ENCODE data around the gene PXDC1. TPM values are rescaled to one million over a fixed set of nuclear protein-coding genes. Genes with fewer than 3 reads are reported as not detected.
"Not testable (repeated sequence)": the region's sequence is repeated elsewhere in the genome, so short reads cannot be mapped to it uniquely, and the experiment has no call there.

PXDC1 gene
- total RNA-seq, 1 donor from 2014 or later = 25.0 TPM

DNA sequence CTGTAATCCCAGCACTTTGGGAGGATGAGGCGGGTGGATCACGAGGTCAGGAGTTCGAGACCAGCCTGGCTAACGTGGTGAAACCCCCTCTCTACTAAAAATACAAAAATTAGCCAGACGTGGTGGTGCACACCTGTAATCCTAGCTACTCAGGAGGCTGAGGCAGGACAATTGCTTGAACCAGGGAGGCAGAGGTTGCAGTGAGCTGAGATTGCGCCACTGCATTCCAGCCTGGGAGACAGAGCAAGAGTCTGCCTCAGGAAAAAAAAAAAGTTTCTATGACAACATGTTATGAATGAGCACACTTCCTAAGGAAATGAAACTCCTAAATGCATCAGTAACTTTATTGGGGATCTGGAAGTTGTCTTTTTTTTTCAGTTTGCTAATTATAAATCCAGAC is 16.0 kb upstream of the PXDC1 start:
- intact Hi-C loops (cut with micrococcal nuclease); DNase-seq: not testable (repeated sequence)

DNA sequence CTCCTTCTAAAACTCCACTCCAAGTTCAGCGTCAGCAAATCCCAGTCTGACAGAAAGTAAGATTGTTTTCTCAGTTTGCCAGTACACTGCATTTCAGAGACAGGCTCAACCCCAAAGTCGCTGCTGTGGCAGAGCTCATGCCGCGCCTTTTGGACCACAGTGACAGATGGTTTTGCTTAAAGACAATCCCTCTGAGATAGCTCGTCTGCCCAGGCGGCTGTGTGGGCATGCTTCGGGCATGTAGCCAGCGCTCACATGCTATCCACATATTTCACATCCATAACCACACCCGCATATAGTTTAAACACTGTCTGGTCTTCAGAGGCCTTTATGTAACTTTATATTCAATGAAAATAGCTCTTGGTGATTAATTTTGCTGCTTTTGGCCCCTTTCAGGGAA is 14.7 kb upstream of the PXDC1 start:
- ATAC-seq = no peak
- no peak for DNase-seq
- intact Hi-C loops (cut with micrococcal nuclease) = no loop called here

More for the DNA sequence above, 16.0 kb upstream of the PXDC1 start:
- ATAC-seq = peak; percentile 55

- intact Hi-C loops (cut with micrococcal nuclease) = no loop called here
- ATAC-seq (no peak), DNase-seq (no peak)
Measured at GRCh38 chr6:3765415-3765814, 13.9 kb upstream of the PXDC1 start.

DNA sequence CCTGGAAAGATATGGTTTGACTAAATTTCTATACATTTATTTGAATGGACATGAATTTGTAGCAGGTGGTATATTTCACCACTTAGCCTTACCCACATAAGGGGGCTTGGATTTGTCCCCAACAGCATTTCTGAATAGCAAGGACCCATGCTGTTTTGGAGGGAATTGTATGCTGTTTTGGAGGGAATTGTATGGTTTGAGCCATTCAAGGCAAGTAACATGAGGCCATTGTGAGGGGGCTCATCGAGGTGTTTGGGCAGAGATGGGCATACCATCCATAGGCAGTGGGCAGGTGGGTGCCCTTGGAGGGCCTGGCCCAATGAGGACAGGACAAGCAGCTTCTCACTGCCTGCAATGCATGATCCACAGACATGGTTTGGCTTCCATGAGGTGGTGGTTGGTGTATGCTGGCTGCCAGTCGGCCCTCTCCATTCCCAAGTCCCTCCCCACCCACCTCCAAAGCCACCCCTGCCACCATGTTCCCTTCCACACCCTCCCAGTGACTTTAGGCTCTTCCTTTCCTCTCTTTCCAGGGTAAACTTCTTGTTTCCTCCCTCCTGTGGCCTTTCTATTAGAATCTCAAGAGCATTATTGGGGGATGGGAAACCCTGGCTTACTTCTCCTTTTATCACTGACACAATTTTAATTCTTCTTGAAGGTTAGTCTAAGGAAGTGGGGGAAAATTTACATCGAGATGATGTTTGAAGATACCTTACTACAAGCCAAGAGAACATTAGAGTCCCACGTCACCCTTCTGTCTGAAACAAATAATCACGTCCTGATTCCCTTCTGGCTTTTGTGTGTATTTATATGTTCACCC is 13.2 kb upstream of the PXDC1 start:
- intact Hi-C loops (cut with micrococcal nuclease) = no loop called here
- ATAC-seq = no peak
- no peak for DNase-seq

DNA sequence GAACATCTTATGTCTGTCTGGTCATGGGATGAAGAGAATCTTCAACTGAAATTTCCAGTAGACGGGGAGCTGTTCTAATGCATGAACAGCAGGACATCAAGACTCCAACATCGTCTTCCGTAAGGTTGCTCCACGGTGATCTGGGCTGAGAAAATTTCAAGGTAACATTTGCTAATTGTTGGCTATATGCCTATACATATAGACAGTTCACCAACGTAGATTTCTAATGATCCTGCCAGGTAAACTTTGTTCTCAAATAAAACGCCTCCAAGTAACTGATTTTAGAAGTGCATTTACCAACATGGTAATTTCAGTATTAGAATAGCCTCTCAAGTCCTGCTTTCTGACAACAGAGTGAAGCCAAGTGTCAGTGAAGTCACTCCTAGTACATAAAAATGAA is 11.3 kb upstream of the PXDC1 start:
- ATAC-seq = no peak
- intact Hi-C loops (cut with micrococcal nuclease) = no loop called here

DNA sequence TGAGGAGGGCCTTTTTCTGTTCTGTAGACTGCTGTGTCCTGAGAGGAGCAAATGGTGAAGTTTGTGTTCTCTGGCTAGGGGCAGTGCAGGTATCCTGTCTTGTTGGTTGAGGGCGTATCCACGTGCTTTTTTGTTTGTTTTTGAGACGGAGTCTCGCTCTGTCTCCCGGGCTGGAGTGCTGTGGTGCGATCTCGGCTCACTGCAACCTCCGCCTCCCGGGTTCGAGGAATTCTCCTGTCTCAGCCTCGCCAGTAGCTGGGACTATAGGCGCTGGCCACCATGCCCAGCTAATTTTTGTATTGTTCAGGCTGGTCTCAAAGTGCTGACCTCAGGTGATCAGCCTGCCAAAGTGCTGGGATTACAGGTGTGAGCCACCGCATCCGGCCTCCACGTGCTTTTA is 10.8 kb upstream of the PXDC1 start:
- no peak for ATAC-seq
- intact Hi-C loops (cut with micrococcal nuclease) = no loop called here
- DNase-seq = no peak

More for the DNA sequence above, 11.3 kb upstream of the PXDC1 start:
- no peak for DNase-seq

- intact Hi-C loops (cut with micrococcal nuclease) = no loop called here
- ATAC-seq = no peak
Measured at GRCh38 chr6:3761989-3762270, 10.4 kb upstream of the PXDC1 start.

DNA sequence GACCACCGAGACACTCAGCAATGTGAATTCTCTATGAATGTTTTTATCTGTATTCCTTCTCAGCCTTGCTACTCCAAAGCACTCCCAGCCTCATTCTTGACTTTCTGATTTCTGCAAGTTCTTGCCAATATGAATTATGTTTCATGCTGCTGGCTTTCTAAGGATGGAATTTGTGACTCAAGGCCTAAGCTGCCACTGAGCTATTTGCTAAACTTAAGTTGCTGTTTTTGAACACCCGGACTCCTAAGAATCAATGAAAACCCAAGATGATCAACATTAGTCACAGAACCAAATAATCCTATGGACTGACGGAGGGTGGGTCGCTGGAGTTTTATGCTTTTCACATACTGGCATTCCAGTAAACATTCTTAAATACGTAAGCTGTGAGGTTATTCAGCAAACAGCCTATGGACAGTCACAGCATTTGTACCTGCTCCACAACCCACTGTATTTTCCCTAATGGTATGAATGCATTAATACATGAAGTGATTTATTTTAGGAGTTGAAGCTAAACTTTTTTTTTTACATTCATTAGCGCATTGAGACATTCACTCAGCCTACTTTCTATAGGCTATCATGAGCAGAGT is 8.2 kb upstream of the PXDC1 start:
- no peak for ATAC-seq

More at GRCh38 chr6:3761989-3762270, 10.4 kb upstream of the PXDC1 start:
- no peak for DNase-seq

DNA sequence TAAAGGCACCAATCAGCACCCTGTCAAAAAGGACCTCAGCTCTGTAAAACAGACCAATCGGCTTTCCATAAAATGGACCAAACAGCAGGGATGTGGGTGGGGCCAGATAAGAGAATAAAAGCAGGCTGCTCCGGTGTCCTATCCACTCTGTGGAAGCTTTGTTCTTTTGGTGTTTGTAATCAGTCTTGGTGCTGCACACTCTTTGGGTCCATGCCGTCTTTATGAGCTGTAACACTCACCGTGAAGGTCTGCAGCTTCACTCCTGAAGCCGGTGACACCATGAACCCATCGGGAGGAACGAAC is 7.3 kb upstream of the PXDC1 start:
- intact Hi-C loops (cut with micrococcal nuclease) = loop anchor here (10.0 kb wide), 1 partner anchor 66 kb away; no protein-coding TSS in a partner anchor
- DNase-seq = no peak

More for the DNA sequence above, 8.2 kb upstream of the PXDC1 start:
- intact Hi-C loops (cut with micrococcal nuclease) = loop anchor here (10.0 kb wide), 1 partner anchor 65 kb away; no protein-coding TSS in a partner anchor
- DNase-seq = no peak

GRCh38 chr6:3757998-3758841 is 6.7 kb upstream of the PXDC1 start:
- intact Hi-C loops (cut with micrococcal nuclease) = loop anchor here (10.0 kb wide), 1 partner anchor 67 kb away; no protein-coding TSS in a partner anchor
- DNase-seq, ATAC-seq: not testable (repeated sequence)

More for the DNA sequence above, 7.3 kb upstream of the PXDC1 start:
- no peak for ATAC-seq

GRCh38 chr6:3757241-3757641 is 5.7 kb upstream of the PXDC1 start:
- ATAC-seq (no peak), DNase-seq (no peak)
- intact Hi-C loops (cut with micrococcal nuclease) = loop anchor here (10.0 kb wide), 1 partner anchor 68 kb away; no protein-coding TSS in a partner anchor

- intact Hi-C loops (cut with micrococcal nuclease) = loop anchor here (10.0 kb wide), 1 partner anchor 68 kb away; no protein-coding TSS in a partner anchor
- DNase-seq = no peak
- no peak for ATAC-seq
Measured at GRCh38 chr6:3756546-3756945, 5.0 kb upstream of the PXDC1 start.

- DNase-seq (no peak), ATAC-seq (no peak)
Measured at GRCh38 chr6:3755637-3756545, 4.4 kb upstream of the PXDC1 start.

GRCh38 chr6:3754776-3755175 is 3.3 kb upstream of the PXDC1 start:
- no peak for DNase-seq
- intact Hi-C loops (cut with micrococcal nuclease) = loop anchor here (10.0 kb wide), 1 partner anchor 70 kb away; no protein-coding TSS in a partner anchor
- ATAC-seq = no peak

More at GRCh38 chr6:3755637-3756545, 4.4 kb upstream of the PXDC1 start:
- intact Hi-C loops (cut with micrococcal nuclease) = loop anchor here (10.0 kb wide), 1 partner anchor 69 kb away; no protein-coding TSS in a partner anchor

- DNase-seq, ATAC-seq: not testable (repeated sequence)
- intact Hi-C loops (cut with micrococcal nuclease) = loop anchor here (10.0 kb wide), 1 partner anchor 71 kb away; no protein-coding TSS in a partner anchor
Measured at GRCh38 chr6:3754032-3754725, 2.7 kb upstream of the PXDC1 start.

DNA sequence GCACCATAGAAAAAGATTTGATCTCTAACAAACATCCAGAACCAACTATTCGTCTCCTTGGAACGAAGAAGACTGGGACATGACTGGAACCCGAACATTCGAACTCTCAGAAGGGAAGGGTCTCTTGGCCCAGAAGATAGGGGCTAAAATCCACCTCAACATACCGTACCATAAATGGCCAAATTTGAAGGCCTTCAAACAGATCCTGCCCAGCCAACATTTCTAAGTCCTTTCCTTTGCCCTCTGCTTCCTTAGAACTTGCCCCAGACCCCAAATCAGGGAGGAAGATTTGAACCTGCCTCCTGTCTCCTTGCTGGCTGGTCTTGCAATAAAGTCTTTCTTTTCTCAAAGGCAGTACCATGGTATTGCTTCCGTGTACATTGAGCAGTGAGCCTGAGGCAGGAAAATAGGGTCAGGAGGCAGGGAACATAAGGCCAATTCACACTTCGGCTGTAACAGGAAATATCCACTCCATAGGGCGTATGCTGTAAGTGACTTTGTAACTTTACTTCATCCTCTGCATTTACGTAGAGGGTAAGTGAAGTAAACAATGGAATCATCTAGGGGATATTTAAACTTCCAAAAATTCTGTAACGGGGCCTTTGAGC is 1.8 kb upstream of the PXDC1 start:
- ATAC-seq = no peak
- no peak for DNase-seq
- intact Hi-C loops (cut with micrococcal nuclease) = loop anchor here (10.0 kb wide), 1 partner anchor 71 kb away; no protein-coding TSS in a partner anchor

GRCh38 chr6:3752531-3753227 is 1.2 kb upstream of the PXDC1 start:
- DNase-seq = no peak
- no peak for ATAC-seq
- intact Hi-C loops (cut with micrococcal nuclease) = loop anchor here (10.0 kb wide), 1 partner anchor 72 kb away; no protein-coding TSS in a partner anchor
